NCI-H226 (cell line): ENCODE data around the gene TENM3.

Source experiments
- DNase-seq: peaks from one replicate; pipeline ENCODE4 v3.0.0-alpha.2; 2015

The TENM3 gene

DNA sequence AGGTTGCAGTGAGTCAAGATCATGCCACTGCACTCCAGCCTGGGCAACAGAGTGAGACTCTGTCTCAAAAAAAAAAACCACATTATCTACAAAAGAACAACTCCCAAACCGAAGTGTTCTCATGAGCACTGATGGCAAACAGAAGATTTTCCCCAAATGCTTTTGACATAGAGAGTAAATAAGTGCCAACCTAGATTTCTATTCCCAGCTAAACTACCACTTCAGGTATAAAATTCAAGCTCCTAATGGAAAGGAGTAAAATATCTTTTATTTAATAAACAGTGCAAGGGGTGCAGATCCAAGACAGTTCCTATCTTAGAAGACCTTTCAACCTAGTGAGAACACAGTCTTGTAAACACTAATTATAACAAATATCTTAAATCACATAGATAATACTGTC, 170.3 kb downstream of the TENM3 start:
- no peak for DNase-seq

- DNase-seq: no peak
These were observed 171.9 kb downstream of the TENM3 start for GRCh38 chr4:182415116-182415515.

DNA sequence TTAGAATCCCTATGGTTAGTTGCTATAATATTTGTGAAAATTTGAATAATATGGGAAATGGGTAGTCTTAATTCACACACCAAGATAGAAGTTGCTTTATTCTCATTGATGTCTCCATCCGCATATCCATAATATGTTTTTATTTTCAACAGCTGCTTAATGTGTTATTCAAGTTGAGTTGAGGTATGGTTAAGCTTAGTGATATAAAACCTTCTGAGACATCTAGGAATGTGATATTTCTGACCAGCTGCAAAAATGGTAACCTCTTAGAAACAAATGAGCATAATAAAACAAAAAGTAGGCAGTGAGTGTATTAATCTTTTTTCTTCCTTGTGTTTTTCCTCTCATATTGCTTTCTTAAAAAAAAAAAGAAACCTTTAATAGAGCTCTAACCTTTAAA, 172.9 kb downstream of the TENM3 start:
- no peak for DNase-seq

GRCh38 chr4:182418054-182418734, 175.0 kb downstream of the TENM3 start:
- no peak for DNase-seq

GRCh38 chr4:182420189-182420588, 177.0 kb downstream of the TENM3 start:
- no peak for DNase-seq

- no peak for DNase-seq
These were observed 178.6 kb downstream of the TENM3 start for GRCh38 chr4:182421753-182422152.

GRCh38 chr4:182425302-182425701, 182.1 kb downstream of the TENM3 start:
- DNase-seq: no peak

GRCh38 chr4:182426901-182427300, 183.7 kb downstream of the TENM3 start:
- no peak for DNase-seq

- DNase-seq: no peak
These were observed 184.4 kb downstream of the TENM3 start for GRCh38 chr4:182427554-182427953.

DNA sequence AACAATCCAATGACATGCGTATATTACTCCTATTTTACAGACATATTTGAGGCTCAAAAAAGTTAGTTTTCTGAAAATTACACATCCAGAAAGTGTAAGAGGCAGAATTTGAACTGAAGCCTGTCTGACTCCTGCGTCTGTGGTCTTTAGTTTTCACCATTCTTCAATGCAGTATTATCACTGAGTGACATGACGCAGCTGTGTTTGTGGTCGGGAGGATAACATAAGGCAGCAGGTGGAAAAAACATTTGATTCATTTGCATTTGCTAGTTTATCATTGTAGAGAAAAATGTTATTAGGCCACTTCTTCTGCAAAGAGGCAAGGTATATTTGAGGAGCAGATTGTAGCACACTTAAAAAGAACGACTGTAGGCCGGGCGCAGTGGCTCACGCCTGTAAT, 186.7 kb downstream of the TENM3 start:
- no peak for DNase-seq

DNA sequence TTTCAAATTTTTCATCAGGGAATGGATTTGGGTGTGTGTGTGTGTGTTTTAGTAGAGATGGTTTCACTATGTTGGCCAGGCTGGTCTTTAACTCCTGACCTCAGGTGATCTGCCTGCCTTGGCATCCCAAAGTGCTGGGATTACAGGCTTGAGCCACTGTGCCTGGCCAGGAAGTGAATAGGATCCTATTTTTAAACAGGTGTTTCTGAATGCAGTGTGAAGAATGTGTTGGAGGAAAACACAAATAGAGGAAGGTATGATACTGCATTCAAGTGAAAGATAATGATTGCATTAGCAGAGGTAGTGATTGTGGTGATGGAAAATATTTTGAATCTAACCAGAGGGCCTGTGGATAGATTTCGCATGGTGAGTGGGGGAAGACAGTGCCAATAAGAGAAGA, 189.6 kb downstream of the TENM3 start:
- DNase-seq: no peak

GRCh38 chr4:182434720-182435119, 191.5 kb downstream of the TENM3 start:
- DNase-seq: no peak

- DNase-seq: no peak
These were observed 192.2 kb downstream of the TENM3 start for GRCh38 chr4:182435401-182435800.

GRCh38 chr4:182443070-182443469, 199.9 kb downstream of the TENM3 start:
- no peak for DNase-seq

DNA sequence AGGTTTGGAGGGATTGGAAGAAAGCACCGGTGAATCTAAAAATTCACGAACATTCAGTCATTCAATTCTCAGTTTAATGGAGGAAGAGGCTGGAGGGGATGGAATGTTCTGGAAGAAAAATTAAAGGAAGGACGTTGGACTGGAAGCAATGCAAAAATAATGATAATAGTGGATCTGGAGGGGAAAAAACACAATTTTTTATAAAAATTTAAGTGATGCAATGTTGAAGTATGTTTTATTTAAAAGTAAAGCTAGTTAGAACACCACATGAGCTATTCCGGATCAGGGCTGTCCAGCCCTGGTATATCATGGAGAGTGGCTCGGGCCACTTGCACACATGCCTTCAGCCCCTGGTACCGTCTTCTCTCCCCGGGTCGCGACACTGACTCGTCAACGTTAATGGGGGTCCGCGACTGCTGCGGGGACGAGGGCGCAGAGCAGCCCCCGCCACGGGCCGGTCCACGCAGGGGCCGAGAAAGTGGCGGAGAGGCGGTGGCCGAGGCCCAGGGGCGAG, 204.6 kb downstream of the TENM3 start:
- DNase-seq: no peak

DNA sequence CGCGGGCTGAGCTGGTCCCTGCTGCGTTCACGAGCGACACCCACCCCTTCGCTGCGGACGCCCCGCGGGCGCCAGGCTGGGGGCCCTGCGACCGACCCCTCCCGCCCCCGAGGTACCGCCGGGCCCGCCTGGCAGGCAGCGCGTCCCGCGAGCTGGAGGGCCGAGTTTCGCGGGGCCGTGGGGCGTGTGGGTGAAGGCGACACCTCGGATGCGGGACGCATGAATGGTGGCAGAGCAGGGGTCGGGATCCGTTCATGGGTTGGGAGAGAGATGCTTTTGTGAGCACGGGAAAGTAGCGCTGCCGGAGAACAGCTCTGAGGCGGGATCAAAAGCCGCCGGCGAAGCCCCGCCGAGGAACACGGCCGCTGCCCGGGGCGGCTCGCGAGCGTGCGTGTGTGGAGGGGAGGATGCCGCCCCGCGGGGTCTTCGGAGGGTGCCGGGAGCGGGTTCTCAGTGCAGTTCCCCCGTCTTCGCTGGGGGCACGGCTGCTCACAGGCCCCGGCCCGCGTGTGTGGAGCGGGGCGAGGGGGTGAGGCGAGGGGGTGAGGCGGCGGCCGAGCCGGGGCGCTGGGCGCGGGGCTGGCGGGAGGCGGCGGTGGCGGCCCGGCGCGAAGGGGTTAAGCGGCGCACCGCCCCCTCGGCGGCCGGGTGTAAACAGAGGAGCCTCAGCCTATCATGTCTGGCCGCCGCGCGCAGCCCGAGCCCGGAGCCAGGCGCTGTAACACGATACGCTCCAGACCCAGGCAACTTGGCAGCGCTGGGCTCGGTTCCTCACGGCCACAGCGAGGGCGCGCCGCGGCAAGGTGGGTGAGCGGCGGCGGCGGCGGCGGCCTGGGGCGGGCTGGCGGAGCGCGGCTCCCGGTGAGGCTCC, 205.3 kb downstream of the TENM3 start:
- peak; percentile 85 for DNase-seq

DNA sequence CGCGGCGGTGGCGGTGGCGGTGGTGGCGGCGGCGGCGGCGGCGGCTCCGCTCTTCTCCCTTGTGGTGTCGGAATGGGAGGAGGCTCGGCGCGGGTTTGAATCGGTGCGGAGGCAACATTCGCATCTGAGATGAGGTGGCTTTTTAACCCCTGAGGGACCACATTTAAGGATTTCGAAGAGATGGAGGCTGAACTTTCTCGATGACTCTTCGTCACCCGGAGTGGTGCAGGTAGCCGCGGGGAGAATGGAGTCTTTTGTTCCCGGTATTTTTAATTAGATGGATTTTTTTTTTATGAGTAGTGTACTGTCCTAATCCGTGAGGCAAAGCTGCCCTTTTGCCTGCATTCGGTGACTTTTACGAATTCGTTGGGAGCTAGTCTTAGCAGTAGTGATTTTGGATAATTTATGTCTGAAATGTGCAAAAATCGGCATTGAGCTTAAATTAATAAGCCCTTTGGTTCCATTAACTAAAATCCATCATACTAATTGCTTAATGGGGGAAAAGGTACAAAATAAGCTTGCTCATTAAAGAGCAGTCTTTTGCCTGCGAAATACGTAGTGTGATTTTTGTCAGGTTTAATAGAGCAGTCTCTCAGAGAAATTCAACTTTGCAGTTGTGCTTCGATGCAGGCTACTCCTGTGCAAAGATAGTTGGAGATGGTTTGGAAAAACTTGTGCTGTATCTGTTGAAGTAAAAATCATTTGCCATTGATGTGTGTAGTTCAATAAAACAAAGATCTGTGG, 206.2 kb downstream of the TENM3 start:
- peak; percentile 11 for DNase-seq

- DNase-seq: no peak
These were observed 206.8 kb downstream of the TENM3 start for GRCh38 chr4:182449930-182450439.

DNA sequence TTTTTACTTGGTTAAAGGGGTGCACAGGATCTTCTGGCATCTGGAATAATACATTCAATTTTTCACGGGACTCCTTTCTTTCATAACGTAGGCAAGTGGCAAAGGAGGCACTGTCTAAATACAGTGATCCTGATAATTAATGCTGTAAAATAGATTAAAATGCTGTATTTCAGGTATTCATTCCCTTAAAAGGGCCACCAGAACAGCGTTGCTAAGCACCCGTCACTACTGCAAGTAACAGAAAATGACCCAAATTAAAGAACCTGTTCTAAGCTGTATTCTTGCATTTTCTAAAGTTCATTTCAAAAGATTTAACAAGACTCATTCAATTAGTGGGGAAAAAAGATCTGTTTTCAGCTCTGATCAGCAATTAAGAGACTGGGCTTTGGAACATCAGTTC, 208.2 kb downstream of the TENM3 start:
- no peak for DNase-seq

DNA sequence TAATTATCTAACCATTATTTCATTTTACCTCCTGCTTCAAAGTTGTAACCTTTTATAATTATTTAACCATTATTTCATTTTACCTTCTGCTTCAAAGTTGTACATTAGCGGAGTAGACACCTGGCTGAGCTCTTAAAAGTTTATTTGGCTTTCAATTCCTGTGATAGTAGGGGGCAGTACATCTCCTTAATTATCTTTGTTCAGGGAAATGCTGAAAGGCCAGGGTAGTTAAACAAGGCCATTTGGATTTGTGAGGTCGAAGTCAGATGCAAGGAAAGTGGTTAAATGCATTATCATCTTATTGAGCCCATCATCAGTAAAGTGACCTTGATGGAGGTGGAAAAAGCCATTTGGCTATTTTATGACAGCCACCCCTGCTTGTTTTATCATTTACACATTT, 210.6 kb downstream of the TENM3 start:
- no peak for DNase-seq

- no peak for DNase-seq
These were observed 211.3 kb downstream of the TENM3 start for GRCh38 chr4:182454440-182455013.

DNA sequence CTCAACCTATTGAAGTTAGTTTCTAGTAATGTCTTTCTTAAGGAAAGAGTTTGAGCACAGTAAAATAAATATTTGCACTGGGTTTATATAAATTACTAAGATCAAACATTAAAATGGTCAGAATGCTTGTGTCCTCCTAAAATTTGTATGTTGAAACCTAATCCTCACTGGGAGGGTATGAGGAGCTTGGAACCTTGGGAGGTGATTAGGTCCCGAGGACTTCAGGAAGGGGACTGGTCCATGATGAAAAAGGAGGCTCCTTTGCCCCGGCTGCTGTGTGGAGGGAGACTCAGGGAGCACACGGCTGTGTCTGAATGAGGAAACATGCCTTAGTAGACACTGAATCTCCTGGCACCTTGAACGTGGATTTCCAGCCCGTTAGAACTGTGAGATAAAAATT, 221.9 kb downstream of the TENM3 start:
- DNase-seq: no peak

GRCh38 chr4:182465979-182466378, 222.8 kb downstream of the TENM3 start:
- no peak for DNase-seq
